Ureter (tissue), 1 donor: Measurements from ENCODE around the gene SETD4. TPM values are rescaled to one million over a fixed set of nuclear protein-coding genes. Genes with fewer than 3 reads are reported as not detected.
"Not testable (repeated sequence)": the region's sequence is repeated elsewhere in the genome, so short reads cannot be mapped to it uniquely, and the experiment has no call there.

Source experiments
- DNase-seq: peaks from one replicate; pipeline ENCODE4 v3.0.0-alpha.2; 2020; ENCODE audit warnings: low spot score
- total RNA-seq: library from RNA; stranded (reverse); gene quantifications from one replicate; pipeline ENCODE4 v1.2.4, GENCODE V29; 2023
- donor health status: DM: yes; HTN: yes; CAD: no.

SETD4 gene
- total RNA-seq, 1 donor from 2014 or later = 38.2 TPM

- no peak for DNase-seq
Observed at GRCh38 chr21:36077758-36078157, 17.4 kb upstream of the SETD4 start.

GRCh38 chr21:36076878-36077655, 16.7 kb upstream of the SETD4 start:
- DNase-seq = no peak

- no peak for DNase-seq
Observed at GRCh38 chr21:36075953-36076352, 15.6 kb upstream of the SETD4 start.

DNA sequence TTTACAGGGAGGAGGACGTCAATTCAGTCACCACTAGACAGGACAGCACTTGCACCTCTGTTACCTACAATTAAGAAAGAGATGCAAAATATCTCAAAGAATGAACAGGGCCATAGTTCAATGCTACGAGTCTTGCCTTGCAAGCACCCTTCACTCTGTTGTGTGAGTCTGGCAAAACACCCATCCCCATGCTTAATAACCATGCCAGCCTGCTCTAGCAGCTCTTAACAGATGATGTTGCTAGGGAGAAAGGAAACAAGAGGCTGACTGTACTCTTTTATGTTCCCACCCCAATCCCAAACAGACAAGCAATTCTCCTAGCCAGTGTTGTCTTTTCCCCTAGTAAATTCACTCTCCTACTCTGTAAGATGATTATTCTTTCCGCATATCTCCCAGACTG, 14.8 kb upstream of the SETD4 start:
- no peak for DNase-seq

GRCh38 chr21:36073911-36074310, 13.6 kb upstream of the SETD4 start:
- DNase-seq = not testable (repeated sequence)

GRCh38 chr21:36073181-36073580, 12.9 kb upstream of the SETD4 start:
- DNase-seq = no peak

- DNase-seq = no peak
Observed at GRCh38 chr21:36072453-36073162, 12.3 kb upstream of the SETD4 start.

DNA sequence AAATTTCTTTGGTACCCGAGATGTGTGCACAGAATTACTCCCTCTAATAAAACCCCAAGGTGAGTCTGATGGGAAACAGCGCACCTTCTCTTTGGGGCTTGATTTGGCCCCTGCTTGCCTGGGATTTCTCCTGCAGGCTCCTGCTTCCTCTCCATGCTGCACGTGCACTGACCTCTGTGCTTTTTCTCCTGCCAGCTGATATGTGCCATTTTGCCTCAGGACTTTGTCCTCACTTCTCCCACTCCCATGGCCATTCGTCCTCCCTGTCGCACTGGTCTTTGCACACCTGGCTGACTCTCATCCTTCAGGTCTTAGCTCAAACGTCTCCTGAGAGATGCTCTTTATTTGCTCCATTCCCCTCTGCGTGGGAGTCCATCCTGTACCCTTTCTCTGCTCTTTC, 10.7 kb upstream of the SETD4 start:
- no peak for DNase-seq

DNA sequence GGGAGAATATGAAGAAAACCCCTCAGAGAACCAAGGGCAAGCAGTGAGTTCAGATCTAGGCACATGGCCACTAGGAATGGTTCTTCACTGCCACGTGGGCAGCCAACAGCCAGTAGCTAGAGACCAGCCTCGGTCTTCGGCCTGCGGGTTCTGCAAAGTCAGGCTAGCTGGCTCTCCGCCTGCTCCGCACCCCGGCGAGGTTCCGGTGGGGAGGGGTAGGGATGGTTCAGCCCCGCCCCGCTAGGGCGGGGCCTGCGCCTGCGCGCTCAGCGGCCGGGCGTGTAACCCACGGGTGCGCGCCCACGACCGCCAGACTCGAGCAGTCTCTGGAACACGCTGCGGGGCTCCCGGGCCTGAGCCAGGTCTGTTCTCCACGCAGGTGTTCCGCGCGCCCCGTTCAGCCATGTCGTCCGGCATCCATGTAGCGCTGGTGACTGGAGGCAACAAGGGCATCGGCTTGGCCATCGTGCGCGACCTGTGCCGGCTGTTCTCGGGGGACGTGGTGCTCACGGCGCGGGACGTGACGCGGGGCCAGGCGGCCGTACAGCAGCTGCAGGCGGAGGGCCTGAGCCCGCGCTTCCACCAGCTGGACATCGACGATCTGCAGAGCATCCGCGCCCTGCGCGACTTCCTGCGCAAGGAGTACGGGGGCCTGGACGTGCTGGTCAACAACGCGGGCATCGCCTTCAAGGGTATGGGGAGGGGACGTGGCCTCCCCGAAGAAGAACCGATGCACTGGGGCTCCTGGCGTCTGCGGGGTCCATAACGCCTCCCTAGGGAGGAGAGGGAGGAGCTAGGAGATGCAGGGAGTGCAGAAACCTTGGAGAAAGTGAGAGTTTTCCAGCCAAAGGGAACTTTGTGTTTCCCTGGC, 9.6 kb upstream of the SETD4 start, which contains the start of gene CBR1:
Gene CBR1, plus strand, starts transcription at position 312 of the 871 bp plus-strand sequence. Its CDS starts 92 bp downstream, at position 404.
- peak; percentile 94 for DNase-seq

DNA sequence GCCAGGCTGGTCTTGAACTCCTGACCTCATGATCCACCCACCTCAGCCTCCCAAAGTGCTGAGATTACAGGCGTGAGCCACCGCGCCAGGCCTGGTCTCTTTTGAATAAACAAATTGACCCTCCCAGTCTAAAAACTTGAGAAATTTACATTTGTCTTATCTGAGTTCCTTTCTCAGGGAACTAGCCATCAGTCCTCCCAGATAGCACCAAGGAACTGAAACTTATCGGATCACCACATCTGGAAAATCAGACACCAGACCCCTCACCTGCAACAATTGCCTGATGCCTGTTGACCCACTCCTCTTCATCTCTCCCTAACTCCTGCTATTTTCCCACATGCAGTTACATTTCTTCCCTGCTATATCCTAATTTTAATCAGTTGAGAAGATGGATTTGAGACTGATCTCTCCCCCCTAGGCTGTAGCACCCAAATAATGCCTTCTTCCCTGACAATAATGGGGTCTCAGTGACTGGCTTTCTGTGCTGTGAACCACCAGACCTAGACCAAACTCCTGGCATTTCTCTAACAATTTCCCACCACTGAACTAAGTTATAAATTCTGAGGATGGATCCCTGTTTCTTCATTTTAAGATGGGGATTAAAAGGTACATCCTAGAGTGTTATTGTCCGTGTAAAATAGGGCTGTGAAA, 8.5 kb upstream of the SETD4 start:
- no peak for DNase-seq

DNA sequence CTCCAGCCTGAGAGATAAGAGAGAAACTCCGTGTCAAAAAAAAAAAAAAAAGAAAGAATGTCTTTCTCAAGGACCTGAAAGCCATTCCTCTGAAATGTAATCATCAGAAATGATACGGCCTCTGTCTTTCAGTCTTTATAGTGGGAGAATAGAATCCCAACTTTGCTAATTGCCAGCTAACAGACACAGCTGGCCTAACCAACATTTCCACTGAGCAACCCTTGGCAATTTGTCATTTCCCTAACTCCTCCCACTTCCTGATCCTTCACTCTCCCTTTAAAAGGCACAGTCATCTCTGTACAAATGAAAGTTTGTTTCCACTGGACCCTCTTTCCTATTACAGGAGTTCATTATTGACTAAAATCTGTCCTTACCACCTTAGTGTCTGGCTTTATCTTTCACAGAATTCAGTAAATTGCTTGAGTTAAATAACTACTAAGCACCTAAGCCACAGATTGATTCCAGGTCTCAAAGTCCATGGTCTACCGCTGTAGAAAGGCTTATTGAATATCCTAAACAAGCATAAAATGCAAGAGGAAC, 5.2 kb upstream of the SETD4 start:
- DNase-seq = no peak

DNA sequence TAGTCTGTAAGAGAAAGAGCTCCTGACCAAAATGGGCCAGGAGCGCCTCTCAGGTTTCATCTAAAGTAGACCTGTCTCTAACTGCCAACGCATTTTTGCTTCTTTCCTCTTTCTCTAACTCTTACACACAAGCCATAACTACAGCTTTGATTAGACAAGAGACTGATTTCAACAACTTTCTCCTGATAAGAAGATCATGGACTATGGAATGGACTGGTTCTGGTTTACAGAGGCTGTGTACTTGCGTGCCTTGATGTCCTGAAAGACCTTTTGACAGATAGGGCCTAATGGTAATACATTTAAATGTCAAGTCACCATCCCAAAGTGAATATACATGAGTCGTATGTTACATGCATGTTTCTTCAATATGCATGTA, 3.7 kb upstream of the SETD4 start:
- no peak for DNase-seq

- no peak for DNase-seq
Observed at GRCh38 chr21:36063375-36064084, 3.2 kb upstream of the SETD4 start.

DNA sequence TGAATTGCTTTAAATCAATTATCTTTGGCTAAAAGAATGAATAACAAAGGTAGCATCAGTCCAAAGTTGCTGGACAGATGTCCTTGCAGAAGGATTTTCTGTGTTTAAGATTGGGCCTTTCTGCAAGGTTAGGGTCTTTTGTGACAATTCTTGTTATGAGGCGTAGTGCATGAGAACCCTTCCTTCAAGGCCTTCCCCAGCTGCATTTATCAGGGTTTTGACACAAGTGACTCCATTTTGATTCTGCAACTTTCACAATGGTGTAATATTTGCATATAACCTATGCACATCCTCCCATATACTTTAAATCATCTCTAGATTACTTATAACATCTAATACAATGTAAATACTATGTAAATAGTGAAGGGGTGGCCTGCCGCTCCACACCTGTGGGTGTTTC, 1.1 kb upstream of the SETD4 start:
- no peak for DNase-seq

DNA sequence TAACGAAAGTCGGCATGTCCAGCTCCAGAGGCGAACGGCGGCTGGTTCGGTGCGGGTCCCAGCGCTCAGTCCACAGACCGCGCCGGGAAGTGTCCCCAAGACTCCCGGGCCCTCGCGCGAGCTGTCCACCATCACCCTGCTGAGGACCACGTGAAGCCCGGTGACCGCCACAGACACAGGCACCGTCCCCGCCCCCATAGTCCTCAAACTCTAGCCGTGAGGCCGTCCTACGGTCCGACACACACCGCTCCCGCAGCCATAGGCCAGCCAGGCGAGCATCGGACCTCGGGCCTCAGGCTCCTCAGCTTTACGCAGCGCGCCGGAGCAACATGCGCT, 535 bp downstream of the SETD4 start:
- DNase-seq = peak; percentile 63

DNA sequence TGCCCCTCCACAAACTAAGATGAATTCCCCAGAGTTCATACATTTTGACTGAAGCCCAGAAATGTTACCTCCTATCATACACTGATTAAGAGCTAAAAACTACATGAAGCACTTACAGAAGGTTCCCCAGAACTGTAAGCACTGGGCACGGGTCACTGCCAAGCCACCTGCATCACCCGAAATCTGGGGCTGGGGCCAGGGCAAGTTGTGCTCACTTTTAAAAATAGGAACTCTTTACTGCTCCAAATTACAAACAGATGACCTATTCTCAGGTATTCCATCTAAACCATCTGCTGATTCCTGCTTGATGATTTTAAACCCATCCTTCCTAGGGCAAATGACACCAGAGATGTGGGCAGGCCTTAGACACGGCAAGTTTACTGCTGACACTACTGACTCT, 4.8 kb downstream of the SETD4 start:
- no peak for DNase-seq

DNA sequence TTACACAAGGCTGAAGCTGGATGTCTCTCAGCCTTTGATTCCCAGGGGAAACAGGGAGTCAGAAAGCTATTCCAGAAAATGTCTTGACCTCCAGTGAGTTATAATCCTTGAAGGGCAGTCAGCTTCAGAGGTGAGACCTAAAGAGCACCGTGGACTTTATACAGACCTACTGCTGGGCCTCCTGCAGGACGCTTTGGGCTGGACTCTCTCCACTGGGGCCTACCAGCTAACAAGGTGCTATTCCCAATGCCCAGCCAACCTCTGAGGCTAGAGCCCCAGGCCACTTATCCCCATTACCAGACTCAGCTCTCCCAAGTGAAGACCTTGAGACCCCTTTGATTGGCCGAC, 6.6 kb downstream of the SETD4 start:
- DNase-seq = no peak

GRCh38 chr21:36052860-36053714, 7.2 kb downstream of the SETD4 start:
- no peak for DNase-seq

- DNase-seq = no peak
Observed at GRCh38 chr21:36048357-36048756, 12.0 kb downstream of the SETD4 start.

DNA sequence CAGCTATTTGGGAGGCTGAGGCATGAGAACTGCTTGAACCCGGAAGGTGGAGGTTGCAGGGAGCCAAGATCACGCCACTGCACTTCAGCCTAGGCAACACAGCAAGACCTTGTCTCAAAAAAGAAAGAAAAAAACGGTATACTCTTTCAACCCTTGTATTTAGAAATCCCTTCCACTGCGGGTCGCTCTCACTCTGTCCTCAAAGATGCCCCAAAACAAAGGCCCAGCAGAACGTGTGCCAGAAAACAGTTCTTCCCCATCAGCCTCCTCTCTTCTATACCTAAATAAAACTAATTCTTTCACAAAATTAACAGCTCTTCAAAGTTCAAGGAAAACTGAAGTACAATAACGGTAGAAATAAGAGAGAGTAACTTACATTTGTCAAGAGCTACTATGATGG, 13.2 kb downstream of the SETD4 start:
- no peak for DNase-seq
